MM.1S (cell line): ENCODE measurements around the gene KCNIP4.

Experiments used
- DNase-seq: peaks from one replicate; pipeline ENCODE4 v3.0.0-alpha.2; 2015
- H2AFZ ChIP-seq: fragments of 300-600 bp; sonication (generic); 2 replicates; pipeline ENCODE4 v1.6.0; 2016; ENCODE audit warnings: antibody characterized with exemption, low read length
- H3F3A ChIP-seq: fragments of 300-600 bp; sonication (generic); 2 replicates; pipeline ENCODE4 v1.6.1; 2016; ENCODE audit warnings: mild to moderate bottlenecking, antibody characterized with exemption, low read length, moderate library complexity, mixed read lengths; ENCODE audit not compliant: insufficient read depth
- H3K27ac ChIP-seq: fragments of 300-600 bp; sonication (generic); 2 replicates; pipeline ENCODE4 v1.5.1; 2016; ENCODE audit warnings: mild to moderate bottlenecking, low read length
- H3K27me3 ChIP-seq: fragments of 300-600 bp; sonication (generic); replicated peaks from 2 replicates; pipeline ENCODE4 v1.6.0; 2016; ENCODE audit warnings: low read length; ENCODE audit not compliant: insufficient read depth
- H3K36me3 ChIP-seq: fragments of 300-600 bp; sonication (generic); replicated peaks from 2 replicates; pipeline ENCODE4 v1.6.1; 2016; ENCODE audit warnings: mild to moderate bottlenecking, low read length, mixed read lengths; ENCODE audit not compliant: insufficient read depth
- H3K4me1 ChIP-seq: fragments of 300-600 bp; sonication (generic); 2 replicates; pipeline ENCODE4 v1.6.1; 2016; ENCODE audit warnings: low read length, mixed read lengths
- H3K4me2 ChIP-seq: fragments of 300-600 bp; sonication (generic); 2 replicates; pipeline ENCODE4 v1.6.0; 2016; ENCODE audit warnings: low read depth, low read length
- H3K4me3 ChIP-seq: fragments of 300-600 bp; sonication (generic); 2 replicates; pipeline ENCODE4 v1.5.1; 2016; ENCODE audit warnings: low read length, mixed read lengths
- H3K79me2 ChIP-seq: fragments of 300-600 bp; sonication (generic); 2 replicates; pipeline ENCODE4 v1.6.1; 2016; ENCODE audit warnings: mixed run types, low read length, mixed read lengths
- H3K9ac ChIP-seq: fragments of 300-600 bp; sonication (generic); 2 replicates; pipeline ENCODE4 v1.6.1; 2016; ENCODE audit warnings: low read length, mixed read lengths
- H3K9me2 ChIP-seq: fragments of 300-600 bp; sonication (generic); replicated peaks from 2 replicates; pipeline ENCODE4 v1.6.1; 2016; ENCODE audit warnings: mild to moderate bottlenecking, low read length, mixed read lengths; ENCODE audit not compliant: insufficient read depth
- H3K9me3 ChIP-seq: fragments of 300-600 bp; sonication (generic); replicated peaks from 2 replicates; pipeline ENCODE4 v1.6.1; 2016; ENCODE audit warnings: mild to moderate bottlenecking, low read length, mixed read lengths; ENCODE audit not compliant: insufficient read depth
- H4K20me1 ChIP-seq: fragments of 300-600 bp; sonication (generic); 2 replicates; pipeline ENCODE4 v1.6.1; 2016; ENCODE audit warnings: mild to moderate bottlenecking, low read length, moderate library complexity, mixed read lengths; ENCODE audit not compliant: insufficient read depth
- EZH2 ChIP-seq: fragments of 300-600 bp; sonication (generic); optimal IDR thresholded peaks from 2 replicates; pipeline ENCODE3; 2017; ENCODE audit warnings: low read depth, mild to moderate bottlenecking, antibody characterized with exemption, low read length, mixed read lengths
- EZH2phosphoT487 ChIP-seq: fragments of 300-600 bp; sonication (generic); IDR thresholded peaks from 2 replicates; pipeline ENCODE4 v1.6.1; 2018; ENCODE audit warnings: antibody characterized with exemption, low read length
- TF ChIP-seq, protein P1 (sequence below): fragments of 300-600 bp; sonication (generic); IDR thresholded peaks from 2 replicates; pipeline ENCODE4 v1.5.1; 2016; ENCODE audit warnings: antibody characterized with exemption, low read length, mixed read lengths

The KCNIP4 gene

DNA sequence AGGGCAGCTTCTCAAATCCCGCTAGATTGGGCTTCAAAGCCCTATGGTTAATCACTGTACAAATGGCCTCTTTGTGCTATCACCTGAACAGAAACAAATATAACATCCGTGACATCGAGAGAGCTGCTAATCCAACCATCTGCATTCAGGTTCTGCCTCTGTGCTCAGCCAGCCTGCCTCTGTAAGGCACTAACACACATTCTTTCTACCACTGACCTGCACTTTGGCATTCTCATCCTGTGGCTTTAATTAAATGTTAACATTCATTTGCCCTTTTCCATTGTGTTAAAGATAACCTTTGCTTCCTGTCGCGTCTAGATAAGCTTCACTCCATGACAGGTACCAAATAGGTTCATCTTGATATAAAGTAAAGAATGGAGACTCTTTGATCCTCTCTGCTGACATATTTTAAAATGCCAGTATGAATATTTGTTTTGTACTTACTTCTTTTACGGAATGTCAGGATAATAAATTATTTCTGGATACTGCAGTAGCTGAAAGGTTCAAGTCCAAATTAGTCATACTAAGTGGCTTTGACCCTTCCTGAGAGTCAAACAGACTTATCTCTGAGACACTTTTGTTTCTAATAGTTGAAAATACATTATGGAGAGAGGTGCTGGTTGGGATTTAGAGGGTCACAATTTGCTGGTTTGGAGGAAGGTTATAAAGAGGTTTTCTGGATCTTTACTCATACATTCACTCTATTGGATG lies 742.6 kb downstream of the KCNIP4 start:
- Histone ChIP-seq H3K36me3 (no peaks in the 10 kb centered on the region), H4K20me1 (no peaks in the 10 kb centered on the region), H3K4me2 (no peak overlapping the region), H2AFZ (no peak overlapping the region), H3K9me2 (no peaks in the 10 kb centered on the region), H3K79me2 (no peaks in the 10 kb centered on the region), H3K4me1 (no peaks in the 10 kb centered on the region), H3F3A (no peaks in the 10 kb centered on the region), H3K4me3 (no peak overlapping the region), H3K9ac (no peak overlapping the region), H3K27me3 (no peaks in the 10 kb centered on the region), H3K9me3 (no peaks in the 10 kb centered on the region), H3K27ac (no peak overlapping the region)
- TF ChIP-seq EZH2, result no peak
- TF ChIP-seq, protein P1, sequence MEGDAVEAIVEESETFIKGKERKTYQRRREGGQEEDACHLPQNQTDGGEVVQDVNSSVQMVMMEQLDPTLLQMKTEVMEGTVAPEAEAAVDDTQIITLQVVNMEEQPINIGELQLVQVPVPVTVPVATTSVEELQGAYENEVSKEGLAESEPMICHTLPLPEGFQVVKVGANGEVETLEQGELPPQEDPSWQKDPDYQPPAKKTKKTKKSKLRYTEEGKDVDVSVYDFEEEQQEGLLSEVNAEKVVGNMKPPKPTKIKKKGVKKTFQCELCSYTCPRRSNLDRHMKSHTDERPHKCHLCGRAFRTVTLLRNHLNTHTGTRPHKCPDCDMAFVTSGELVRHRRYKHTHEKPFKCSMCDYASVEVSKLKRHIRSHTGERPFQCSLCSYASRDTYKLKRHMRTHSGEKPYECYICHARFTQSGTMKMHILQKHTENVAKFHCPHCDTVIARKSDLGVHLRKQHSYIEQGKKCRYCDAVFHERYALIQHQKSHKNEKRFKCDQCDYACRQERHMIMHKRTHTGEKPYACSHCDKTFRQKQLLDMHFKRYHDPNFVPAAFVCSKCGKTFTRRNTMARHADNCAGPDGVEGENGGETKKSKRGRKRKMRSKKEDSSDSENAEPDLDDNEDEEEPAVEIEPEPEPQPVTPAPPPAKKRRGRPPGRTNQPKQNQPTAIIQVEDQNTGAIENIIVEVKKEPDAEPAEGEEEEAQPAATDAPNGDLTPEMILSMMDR, result no peak
- no peak for TF ChIP-seq EZH2phosphoT487
- no peak for DNase-seq

DNA sequence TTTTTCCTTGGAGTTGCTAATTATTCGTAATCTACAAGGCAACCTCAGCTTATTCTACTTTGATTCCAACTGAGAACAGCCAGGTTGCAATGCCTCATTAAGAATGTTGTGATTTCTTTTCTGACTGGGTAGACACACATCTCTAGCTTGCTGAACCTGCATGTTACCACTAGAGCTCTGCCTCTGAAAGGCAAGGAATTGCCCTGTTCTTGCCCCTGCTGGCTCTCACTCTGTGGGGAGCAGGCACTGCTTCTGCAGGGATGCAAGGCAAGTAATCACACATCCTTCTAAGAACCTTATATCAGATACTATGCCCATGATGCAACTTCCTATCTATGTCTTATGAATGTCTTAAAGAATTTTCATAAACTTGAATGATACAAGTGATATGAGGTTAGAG lies 745.2 kb downstream of the KCNIP4 start:
- Histone ChIP-seq H3K36me3 (no peaks in the 10 kb centered on the region), H3K4me3 (no peak overlapping the region), H3K9me2 (no peaks in the 10 kb centered on the region), H3K4me1 (no peaks in the 10 kb centered on the region), H3K9ac (no peak overlapping the region), H3K27me3 (no peaks in the 10 kb centered on the region), H4K20me1 (no peaks in the 10 kb centered on the region), H2AFZ (no peak overlapping the region), H3K4me2 (no peak overlapping the region), H3K27ac (no peak overlapping the region), H3K9me3 (no peaks in the 10 kb centered on the region), H3F3A (no peaks in the 10 kb centered on the region), H3K79me2 (no peaks in the 10 kb centered on the region)
- TF ChIP-seq, protein P1, result no peak
- TF ChIP-seq EZH2 (no peak), EZH2phosphoT487 (no peak)
- DNase-seq, result no peak

DNA sequence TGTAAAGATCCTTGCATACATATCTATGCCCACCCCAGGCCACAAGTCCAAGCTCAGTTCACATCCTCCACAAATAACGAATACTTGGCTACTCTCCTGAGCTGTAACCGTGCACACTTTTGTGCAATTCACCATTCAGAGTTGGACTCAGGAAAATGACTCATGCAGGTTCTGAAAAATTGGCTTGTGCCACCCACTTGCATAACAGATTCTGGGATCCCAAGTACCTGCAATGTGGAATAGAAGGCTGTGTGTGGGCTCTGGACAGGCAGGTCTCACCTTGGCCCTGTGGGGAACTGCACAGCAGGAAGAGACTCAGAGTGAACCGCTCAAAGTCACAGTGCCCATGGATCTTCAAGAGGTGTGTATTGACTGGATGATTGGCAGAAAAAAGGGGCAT lies 745.6 kb downstream of the KCNIP4 start:
- Histone ChIP-seq H3K9ac (no peak overlapping the region), H2AFZ (no peak overlapping the region), H3K79me2 (no peaks in the 10 kb centered on the region), H3K4me1 (no peaks in the 10 kb centered on the region), H3K27ac (no peak overlapping the region), H3K4me3 (no peak overlapping the region), H3K9me3 (no peaks in the 10 kb centered on the region), H3K27me3 (no peaks in the 10 kb centered on the region), H4K20me1 (no peaks in the 10 kb centered on the region), H3K9me2 (no peaks in the 10 kb centered on the region), H3K4me2 (no peak overlapping the region), H3K36me3 (no peaks in the 10 kb centered on the region), H3F3A (no peaks in the 10 kb centered on the region)
- TF ChIP-seq EZH2, result no peak
- TF ChIP-seq, protein P1, result no peak
- no peak for TF ChIP-seq EZH2phosphoT487
- DNase-seq, result no peak
